H1 (cell line): ENCODE data around the gene CDC73. TPM values are rescaled to one million over a fixed set of nuclear protein-coding genes. Genes with fewer than 3 reads are reported as not detected.

Experiments
- EP300 ChIP-seq, 2 experiments: IDR thresholded peaks; 1 replicate in 1 of 2; 2 replicates in 1 of 2; pipeline ENCODE4 v1.6.1; 2011 to 2012; ENCODE audit warnings: low read depth in 2 of 2, low read length in 2 of 2, mild to moderate bottlenecking in 2 of 2, borderline replicate concordance in 1 of 2, inconsistent platforms in 1 of 2, moderate library complexity in 1 of 2
- GABPA ChIP-seq: IDR thresholded peaks from 2 replicates; pipeline ENCODE4 v1.6.1; 2011; ENCODE audit warnings: mild to moderate bottlenecking, low read length, moderate library complexity, borderline replicate concordance; ENCODE audit not compliant: insufficient read depth
- KDM1A ChIP-seq: fragments of 200-600, 300-600 bp; sonication (generic); IDR thresholded peaks from 2 replicates; pipeline ENCODE4 v1.7.1; 2016; ENCODE audit warnings: mild to moderate bottlenecking, low read length, borderline replicate concordance
- PHF8 ChIP-seq: fragments of 200-600 bp; sonication (generic); conservative IDR thresholded peaks from 2 replicates; pipeline ENCODE4 v1.7.1; 2012; ENCODE audit warnings: low read depth, mild to moderate bottlenecking, inconsistent platforms, low read length, moderate library complexity
- POLR2AphosphoS5 ChIP-seq: IDR thresholded peaks from 2 replicates; pipeline ENCODE4 v1.6.1; 2011; ENCODE audit warnings: low read depth, low read length
- SIX5 ChIP-seq: IDR thresholded peaks from 2 replicates; pipeline ENCODE4 v1.6.1; 2011; ENCODE audit warnings: mild to moderate bottlenecking, low read depth, low read length
- SP4 ChIP-seq: IDR thresholded peaks from 2 replicates; pipeline ENCODE4 v1.6.1; 2012; ENCODE audit warnings: low read length, inconsistent platforms
- SUZ12 ChIP-seq: fragments of 200-600 bp; sonication (generic); IDR thresholded peaks from 2 replicates; pipeline ENCODE4 v1.6.1; 2012; ENCODE audit warnings: mild to moderate bottlenecking, inconsistent platforms, low read length, moderate library complexity, mixed read lengths
- ZNF274 ChIP-seq: IDR thresholded peaks from 2 replicates; pipeline ENCODE4 v1.7.0; 2012; ENCODE audit warnings: low read length, borderline replicate concordance; ENCODE audit errors: extremely low read depth
- polyA plus RNA-seq, 7 experiments: library from polyadenylated mRNA; depleted of rRNA in 3 of 7; stranded (reverse) in 5 of 7; unstranded in 2 of 7; fragments of >200 nt in 5 of 7; fragments of 200-250 nt in 2 of 7; gene quantifications; 1 replicate in 5 of 7; 2 replicates in 1 of 7; 4 replicates in 1 of 7; pipeline versions ENCODE4 v1.2.1 to v1.2.3, GENCODE V29; 2011 to 2013; ENCODE audit warnings: missing spikeins in 2 of 7, mixed read lengths in 2 of 7
- total RNA-seq: library from RNA; stranded (reverse); fragmentation: NEBNext Ultra II Directional; extraction: Animal tissue kit (Norgen Biotek cat#: 25700); gene quantifications from 2 replicates; pipeline ENCODE4 v1.2.1, GENCODE V29; 2021
- TF ChIP-seq, protein P1 (sequence below): fragments of 300-600 bp; sonication (generic); IDR thresholded peaks from 2 replicates; pipeline ENCODE4 v1.7.1; 2012; ENCODE audit warnings: low read length, moderate library complexity, mild to moderate bottlenecking, inconsistent platforms; ENCODE audit not compliant: insufficient replicate concordance

Gene CDC73
- total and polyA plus RNA-seq, 2 of the 8 experiments (the other 6 are each of a cell fraction or from before 2014, with no cell fraction given): 9.8 to 64.0 TPM

DNA sequence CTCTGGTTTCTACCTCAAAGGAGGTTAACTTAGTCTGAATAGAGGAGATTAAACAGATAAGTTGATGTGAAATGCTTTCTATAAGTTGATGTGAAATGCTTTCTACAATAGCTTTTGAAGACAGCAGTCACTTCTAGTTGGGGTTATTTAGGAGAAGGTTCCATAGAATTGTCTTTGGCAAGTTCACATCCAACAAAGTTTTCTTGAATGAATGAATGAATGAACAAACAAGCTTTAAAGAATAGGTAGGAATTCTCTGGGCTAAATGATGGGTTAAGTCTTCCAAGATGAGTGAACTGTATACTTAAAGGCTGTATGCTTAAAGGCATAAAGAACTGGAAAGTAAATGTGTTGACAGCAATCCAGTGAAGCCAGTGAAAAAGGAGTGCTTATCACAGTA lies 1.9 kb downstream of the CDC73 start (continued):
- TF ChIP-seq, protein P1, sequence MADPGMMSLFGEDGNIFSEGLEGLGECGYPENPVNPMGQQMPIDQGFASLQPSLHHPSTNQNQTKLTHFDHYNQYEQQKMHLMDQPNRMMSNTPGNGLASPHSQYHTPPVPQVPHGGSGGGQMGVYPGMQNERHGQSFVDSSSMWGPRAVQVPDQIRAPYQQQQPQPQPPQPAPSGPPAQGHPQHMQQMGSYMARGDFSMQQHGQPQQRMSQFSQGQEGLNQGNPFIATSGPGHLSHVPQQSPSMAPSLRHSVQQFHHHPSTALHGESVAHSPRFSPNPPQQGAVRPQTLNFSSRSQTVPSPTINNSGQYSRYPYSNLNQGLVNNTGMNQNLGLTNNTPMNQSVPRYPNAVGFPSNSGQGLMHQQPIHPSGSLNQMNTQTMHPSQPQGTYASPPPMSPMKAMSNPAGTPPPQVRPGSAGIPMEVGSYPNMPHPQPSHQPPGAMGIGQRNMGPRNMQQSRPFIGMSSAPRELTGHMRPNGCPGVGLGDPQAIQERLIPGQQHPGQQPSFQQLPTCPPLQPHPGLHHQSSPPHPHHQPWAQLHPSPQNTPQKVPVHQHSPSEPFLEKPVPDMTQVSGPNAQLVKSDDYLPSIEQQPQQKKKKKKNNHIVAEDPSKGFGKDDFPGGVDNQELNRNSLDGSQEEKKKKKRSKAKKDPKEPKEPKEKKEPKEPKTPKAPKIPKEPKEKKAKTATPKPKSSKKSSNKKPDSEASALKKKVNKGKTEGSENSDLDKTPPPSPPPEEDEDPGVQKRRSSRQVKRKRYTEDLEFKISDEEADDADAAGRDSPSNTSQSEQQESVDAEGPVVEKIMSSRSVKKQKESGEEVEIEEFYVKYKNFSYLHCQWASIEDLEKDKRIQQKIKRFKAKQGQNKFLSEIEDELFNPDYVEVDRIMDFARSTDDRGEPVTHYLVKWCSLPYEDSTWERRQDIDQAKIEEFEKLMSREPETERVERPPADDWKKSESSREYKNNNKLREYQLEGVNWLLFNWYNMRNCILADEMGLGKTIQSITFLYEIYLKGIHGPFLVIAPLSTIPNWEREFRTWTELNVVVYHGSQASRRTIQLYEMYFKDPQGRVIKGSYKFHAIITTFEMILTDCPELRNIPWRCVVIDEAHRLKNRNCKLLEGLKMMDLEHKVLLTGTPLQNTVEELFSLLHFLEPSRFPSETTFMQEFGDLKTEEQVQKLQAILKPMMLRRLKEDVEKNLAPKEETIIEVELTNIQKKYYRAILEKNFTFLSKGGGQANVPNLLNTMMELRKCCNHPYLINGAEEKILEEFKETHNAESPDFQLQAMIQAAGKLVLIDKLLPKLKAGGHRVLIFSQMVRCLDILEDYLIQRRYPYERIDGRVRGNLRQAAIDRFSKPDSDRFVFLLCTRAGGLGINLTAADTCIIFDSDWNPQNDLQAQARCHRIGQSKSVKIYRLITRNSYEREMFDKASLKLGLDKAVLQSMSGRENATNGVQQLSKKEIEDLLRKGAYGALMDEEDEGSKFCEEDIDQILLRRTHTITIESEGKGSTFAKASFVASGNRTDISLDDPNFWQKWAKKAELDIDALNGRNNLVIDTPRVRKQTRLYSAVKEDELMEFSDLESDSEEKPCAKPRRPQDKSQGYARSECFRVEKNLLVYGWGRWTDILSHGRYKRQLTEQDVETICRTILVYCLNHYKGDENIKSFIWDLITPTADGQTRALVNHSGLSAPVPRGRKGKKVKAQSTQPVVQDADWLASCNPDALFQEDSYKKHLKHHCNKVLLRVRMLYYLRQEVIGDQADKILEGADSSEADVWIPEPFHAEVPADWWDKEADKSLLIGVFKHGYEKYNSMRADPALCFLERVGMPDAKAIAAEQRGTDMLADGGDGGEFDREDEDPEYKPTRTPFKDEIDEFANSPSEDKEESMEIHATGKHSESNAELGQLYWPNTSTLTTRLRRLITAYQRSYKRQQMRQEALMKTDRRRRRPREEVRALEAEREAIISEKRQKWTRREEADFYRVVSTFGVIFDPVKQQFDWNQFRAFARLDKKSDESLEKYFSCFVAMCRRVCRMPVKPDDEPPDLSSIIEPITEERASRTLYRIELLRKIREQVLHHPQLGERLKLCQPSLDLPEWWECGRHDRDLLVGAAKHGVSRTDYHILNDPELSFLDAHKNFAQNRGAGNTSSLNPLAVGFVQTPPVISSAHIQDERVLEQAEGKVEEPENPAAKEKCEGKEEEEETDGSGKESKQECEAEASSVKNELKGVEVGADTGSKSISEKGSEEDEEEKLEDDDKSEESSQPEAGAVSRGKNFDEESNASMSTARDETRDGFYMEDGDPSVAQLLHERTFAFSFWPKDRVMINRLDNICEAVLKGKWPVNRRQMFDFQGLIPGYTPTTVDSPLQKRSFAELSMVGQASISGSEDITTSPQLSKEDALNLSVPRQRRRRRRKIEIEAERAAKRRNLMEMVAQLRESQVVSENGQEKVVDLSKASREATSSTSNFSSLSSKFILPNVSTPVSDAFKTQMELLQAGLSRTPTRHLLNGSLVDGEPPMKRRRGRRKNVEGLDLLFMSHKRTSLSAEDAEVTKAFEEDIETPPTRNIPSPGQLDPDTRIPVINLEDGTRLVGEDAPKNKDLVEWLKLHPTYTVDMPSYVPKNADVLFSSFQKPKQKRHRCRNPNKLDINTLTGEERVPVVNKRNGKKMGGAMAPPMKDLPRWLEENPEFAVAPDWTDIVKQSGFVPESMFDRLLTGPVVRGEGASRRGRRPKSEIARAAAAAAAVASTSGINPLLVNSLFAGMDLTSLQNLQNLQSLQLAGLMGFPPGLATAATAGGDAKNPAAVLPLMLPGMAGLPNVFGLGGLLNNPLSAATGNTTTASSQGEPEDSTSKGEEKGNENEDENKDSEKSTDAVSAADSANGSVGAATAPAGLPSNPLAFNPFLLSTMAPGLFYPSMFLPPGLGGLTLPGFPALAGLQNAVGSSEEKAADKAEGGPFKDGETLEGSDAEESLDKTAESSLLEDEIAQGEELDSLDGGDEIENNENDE: no peak
- TF ChIP-seq KDM1A (no peak), GABPA (no peak), EP300 (IDR thresholded peaks at IDR 0.05; ENCODE audit: borderline replicate concordance in 1 of 2, low read depth in 2 of 2, low read length in 2 of 2) (no peak), PHF8 (no peak), SP4 (no peak), SIX5 (no peak), POLR2AphosphoS5 (no peak), SUZ12 (no peak), ZNF274 (no peak)
- TF ChIP-seq, all 59 proteins: peak for 0
